ENCODE measurements around the gene GJB1. TPM values are rescaled to one million over a fixed set of nuclear protein-coding genes. Genes with fewer than 3 reads are reported as not detected.
"Not testable (repeated sequence)": the region's sequence is repeated elsewhere in the genome, so short reads cannot be mapped to it uniquely, and the experiment has no call there.

GJB1 gene
- total RNA-seq, 3 donors from 2014 or later: 1.8 to 6.9 TPM; not detected in 1

DNA sequence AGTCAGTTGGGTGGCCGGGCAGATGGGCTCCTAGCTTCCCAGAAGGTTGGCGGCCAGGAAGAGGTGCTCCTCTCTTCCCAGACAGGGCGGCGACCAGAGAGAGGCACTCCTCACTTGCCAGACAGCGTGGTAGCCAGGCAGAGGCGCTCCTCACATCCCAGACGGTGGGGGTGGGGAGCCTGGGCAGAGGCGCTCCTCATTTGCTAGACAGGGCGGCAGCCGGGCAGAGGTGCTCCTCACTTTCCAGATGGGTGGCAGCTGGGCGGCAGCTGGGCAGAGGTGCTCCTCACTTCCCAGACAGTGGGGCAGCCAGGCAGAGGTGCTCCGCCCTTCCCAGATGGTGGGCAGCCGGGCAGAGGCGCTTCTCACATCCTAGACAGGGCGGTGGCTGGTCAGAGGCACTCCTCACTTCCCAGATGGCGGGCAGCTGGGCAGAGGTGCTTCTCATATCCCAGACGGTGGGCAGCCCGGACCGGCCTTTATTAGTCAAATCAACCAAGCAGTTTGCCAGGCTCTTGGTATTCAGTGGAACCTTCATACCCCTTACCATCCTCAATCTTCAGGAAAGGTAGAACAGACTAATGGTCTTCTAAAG, 46.9 kb downstream of the GJB1 start:
- intact Hi-C loops (cut with DNase I; ENCODE audit: low total_unique reads): no loop called here
- DNase-seq (ENCODE audit: low spot score in 2 of 2): no peak
- H3K4me3 ChIP-seq: no peak overlapping the region
- H3K9me3 ChIP-seq: peaks cover 5 to 19% of the 10 kb centered on the region in 2 donors
- H3K36me3 ChIP-seq: no peaks in the 10 kb centered on the region
- TF ChIP-seq POLR2A (IDR thresholded peaks at IDR 0.05) (no peak), POLR2AphosphoS5 (IDR thresholded peaks at IDR 0.05) (no peak)
- TF ChIP-seq, protein P1, sequence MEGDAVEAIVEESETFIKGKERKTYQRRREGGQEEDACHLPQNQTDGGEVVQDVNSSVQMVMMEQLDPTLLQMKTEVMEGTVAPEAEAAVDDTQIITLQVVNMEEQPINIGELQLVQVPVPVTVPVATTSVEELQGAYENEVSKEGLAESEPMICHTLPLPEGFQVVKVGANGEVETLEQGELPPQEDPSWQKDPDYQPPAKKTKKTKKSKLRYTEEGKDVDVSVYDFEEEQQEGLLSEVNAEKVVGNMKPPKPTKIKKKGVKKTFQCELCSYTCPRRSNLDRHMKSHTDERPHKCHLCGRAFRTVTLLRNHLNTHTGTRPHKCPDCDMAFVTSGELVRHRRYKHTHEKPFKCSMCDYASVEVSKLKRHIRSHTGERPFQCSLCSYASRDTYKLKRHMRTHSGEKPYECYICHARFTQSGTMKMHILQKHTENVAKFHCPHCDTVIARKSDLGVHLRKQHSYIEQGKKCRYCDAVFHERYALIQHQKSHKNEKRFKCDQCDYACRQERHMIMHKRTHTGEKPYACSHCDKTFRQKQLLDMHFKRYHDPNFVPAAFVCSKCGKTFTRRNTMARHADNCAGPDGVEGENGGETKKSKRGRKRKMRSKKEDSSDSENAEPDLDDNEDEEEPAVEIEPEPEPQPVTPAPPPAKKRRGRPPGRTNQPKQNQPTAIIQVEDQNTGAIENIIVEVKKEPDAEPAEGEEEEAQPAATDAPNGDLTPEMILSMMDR (IDR thresholded peaks at IDR 0.05): no peak
- no peaks in the 10 kb centered on the region for H3K27me3 ChIP-seq
- no peaks in the 10 kb centered on the region for H3K4me1 ChIP-seq
- no peak overlapping the region for H3K27ac ChIP-seq

DNA sequence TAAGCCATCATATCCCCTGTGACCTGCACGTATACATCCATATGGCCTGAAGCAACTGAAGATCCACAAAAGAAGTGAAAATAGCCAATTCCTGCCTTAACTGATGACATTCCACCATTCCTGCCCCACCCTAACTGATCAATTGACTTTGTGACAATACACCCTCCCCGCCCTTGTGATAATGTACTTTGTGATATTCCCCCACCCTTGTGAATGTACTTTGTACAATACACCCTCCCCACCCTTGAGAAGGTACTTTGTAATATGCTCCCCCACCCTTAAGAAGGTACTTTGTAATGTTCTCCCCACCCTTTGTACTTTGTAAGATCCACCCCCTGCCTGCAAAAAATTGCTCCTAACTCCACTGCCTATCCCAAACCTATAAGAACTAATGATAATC, 49.3 kb downstream of the GJB1 start:
- H3K4me1 ChIP-seq; H3K4me3 ChIP-seq; intact Hi-C loops (cut with DNase I; ENCODE audit: low total_unique reads); H3K27me3 ChIP-seq; H3K27ac ChIP-seq; H3K36me3 ChIP-seq; DNase-seq (ENCODE audit: low spot score in 2 of 2): not testable (repeated sequence)
- peaks cover 5 to 22% of the 10 kb centered on the region in 2 donors for H3K9me3 ChIP-seq

Other genes with a start within 250 kb of the GJB1 start
- gene SNX12, start 154.9 kb upstream of the GJB1 start, total RNA-seq: 10 to 100 TPM; 31.4 to 55.2 (median 44.2) TPM
- 10 to 100 TPM; 14.7 to 30.1 (median 21.1) TPM for gene FOXO4, start 127.4 kb upstream of the GJB1 start, total RNA-seq
- not detected for gene CXorf65, start 116.5 kb upstream of the GJB1 start, total RNA-seq
- 10 to 100 TPM in 1 of 3 donors, 1 to 10 TPM in 2; 5.1 to 10.8 (median 8.0) TPM for gene IL2RG, start 111.6 kb upstream of the GJB1 start, total RNA-seq
- 10 to 100 TPM; 32.1 to 34.7 (median 33.9) TPM for gene MED12, start 104.6 kb upstream of the GJB1 start, total RNA-seq
- gene NLGN3, start 78.4 kb upstream of the GJB1 start, total RNA-seq: 1 to 10 TPM in 1 of 3 donors, under 1 TPM in 2; under 0.01 to 1.0 (median 0.32) TPM
- gene ZMYM3, start 30.9 kb downstream of the GJB1 start, total RNA-seq: 10 to 100 TPM; 11.5 to 17.6 (median 11.5) TPM
- 100 to 1,000 TPM; 247 to 260 (median 257) TPM for gene NONO, start 60.4 kb downstream of the GJB1 start, total RNA-seq
- gene ITGB1BP2, start 78.5 kb downstream of the GJB1 start, total RNA-seq: 1 to 10 TPM in 2 of 3 donors, not detected in 1; 1.0 to 1.6 TPM
- 10 to 100 TPM; 54.4 to 71.0 (median 60.6) TPM for gene TAF1, start 143.1 kb downstream of the GJB1 start, total RNA-seq

All from breast epithelium (tissue), 4 donors.